ENCODE data around the gene TBX21.
A peak's percentile ranks its signal among the peaks of the same experiment; 100 is the strongest.

Gene TBX21

DNA sequence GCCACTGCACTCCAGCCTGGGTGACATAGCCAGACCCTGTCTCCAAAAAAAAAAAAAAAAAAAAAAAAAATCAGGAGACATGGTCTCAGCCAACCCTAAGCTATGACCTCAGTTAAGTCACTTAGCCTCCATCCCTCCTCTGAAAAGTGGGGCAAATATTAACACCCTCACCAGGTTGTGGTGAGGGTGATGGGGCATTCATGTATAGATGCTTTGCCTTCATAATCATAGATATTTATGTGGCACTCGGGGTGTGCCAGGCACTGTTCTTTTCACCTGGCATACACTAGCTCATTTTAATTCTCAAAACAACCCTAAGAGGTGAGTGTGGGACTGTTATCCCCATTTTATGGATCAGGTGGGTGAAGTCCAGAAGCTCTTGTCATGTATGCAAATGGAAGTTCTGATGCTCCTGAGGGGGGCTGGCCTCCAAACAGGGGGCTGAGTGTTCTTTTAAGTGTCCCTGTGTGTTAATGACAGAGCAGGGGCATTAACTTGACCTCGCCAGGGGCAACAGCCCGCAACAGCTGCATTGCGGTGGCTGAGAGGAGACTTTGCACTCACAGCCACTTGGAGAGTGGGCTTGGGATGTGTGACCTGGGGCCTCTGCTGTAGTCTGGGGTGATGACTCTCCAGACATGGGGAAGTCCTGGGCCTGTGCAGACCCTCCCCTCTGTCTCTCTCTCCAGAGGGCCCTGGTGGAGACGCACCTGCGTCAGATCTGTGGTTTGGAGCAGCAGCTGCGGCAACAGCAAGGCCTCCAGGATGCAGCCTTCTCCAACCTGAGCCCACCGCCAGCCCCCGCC is 34.9 kb upstream of the TBX21 start:
- DNase-seq (ENCODE audit: low spot score) = no peak

DNA sequence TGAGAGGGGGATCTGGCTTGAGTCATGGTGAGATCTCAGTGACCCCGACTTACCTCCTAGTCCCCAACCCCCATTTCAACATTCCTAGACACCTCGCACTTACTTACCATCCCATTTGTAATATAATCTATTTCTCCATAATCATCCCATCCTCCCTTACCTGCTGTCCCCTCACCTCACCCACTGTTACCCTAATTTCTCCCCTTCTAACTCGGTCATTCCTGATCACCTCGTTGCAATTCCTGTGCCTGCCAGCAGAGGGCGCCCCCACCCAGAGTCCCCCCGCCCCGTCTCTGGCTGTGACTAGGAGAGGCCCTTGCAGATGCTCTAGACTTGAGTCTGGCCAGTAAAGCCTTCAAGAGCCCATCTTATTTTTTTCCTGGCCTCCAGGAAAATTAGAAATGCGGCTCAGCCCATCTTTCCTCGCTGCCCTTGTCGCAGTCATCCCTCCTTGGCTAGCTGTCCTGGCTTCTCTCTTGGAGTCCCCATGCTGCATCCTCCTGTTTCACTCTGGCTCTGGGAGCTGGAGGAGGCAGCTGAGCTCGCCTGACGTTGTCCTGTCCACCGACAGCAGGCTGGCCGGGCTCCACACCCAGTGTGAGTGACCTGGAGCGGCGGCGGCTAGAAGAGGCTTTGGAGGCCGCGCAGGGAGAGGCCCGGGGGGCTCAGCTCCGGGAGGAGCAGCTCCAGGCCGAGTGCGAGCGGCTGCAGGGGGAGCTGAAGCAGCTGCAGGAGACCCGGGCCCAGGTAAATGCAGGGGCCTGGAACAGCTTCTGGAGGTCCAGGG is 34.1 kb upstream of the TBX21 start:
- DNase-seq (ENCODE audit: low spot score) = peak; percentile 43

DNA sequence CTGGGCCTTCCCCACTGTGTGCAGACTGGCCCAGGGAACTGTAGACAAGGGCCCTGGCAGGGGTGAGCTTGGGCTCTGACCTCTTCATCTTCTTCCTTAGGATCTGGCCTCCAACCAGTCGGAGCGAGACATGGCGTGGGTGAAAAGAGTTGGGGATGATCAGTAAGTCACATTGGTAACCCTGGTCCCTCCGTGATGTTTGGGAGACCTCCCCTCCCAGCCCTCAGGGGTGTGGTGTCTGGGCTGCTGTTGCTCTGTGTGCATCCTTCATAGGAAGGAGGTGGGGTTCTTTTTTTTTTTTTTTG is 33.5 kb upstream of the TBX21 start:
- DNase-seq (ENCODE audit: low spot score) = no peak

DNA sequence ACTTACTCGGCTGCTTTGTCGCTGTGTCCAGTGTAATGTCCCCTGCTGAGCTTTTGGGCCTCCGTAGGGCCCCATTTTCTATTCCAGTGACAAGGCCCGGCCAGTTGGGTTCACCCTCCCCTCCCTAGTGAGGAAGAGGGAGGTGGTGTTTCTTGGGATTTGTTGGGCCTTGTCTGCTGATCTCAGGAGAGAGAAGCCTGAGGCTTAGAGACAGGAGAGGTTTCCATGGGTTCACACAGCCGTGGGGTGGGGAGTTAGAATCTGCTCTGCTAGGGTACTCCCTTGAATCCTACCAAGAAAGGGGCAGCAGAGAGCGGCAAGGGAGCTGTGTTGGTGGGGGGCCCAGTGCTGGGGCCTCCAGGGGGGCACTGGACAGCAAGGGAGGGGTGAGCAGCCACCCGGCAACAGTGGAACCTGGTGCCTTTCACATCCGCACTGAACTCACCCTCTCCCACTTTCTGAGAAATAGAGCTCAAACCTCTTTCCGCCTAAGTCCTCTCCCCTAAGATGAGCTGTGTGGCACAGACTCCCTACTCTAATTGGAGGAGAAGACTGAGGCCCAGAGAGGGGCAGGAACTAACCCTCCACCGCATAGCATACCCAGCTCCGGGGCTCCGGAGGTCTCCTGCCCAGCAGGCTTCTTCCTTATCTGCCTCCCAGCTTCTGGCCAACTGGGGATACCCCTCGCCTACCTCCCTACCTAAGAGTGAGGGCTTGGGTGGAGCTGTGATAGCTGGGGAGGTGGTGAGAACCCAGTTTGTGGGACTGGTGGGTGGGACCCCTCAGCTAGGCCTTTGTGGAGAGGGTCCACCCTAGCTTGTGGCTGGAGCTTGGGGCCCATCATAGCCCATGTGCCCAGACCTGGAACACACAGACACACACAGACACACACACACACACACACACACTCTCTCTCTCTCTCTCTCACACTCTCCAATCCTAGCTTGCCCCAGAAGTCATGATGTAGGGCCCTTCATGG is 32.3 kb upstream of the TBX21 start:
- no peak for DNase-seq (ENCODE audit: low spot score)

DNA sequence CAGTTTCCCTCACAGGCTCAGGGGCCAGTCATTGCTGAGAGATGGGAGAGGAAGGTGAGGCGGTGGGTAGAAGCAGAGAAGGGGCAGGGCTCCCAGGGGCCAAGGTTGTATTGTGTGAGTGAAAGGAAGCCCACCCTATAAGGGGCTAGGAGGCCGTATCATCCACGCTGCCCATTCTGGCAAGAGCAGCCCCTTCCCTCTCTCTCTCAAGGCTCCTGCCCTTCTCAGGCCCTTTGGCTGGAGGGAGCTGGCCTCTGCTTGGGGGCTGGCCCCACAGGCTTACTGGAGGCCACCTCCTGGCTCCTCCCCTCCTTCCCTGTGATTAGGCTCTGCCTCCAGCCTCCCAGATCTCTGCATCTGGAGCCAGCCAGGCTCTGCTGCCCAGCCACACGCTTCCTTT is 31.4 kb upstream of the TBX21 start:
- no peak for DNase-seq (ENCODE audit: low spot score)

DNA sequence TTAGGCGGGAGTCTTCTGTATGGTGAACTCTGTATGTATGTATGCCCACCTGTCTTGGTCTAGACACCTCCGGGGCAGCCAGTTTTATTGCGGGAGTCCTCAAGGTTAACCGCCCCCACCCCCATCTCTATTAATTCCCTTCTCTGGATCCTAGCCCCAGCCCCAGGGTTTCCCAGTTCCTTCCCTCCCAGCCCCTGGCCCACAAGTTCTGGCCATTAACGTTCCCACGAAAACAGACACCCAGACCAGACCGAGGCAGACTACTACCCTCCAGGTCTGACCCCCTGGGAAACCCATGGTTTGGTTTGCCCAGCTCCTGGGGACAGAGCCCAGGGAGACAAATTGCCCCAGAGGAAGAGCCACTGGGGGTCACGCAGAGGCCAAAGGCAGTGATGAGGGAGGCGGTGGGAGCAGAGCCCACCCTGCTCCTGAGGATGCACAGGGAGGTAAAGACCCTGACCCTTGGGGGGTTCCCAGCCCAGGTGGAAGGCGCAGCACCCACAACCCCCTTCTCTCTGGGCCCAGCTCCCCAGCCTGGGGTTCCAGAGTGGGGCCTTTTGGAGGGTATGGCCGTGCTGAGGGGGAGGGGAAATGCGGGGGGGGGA is 30.5 kb upstream of the TBX21 start:
- no peak for DNase-seq (ENCODE audit: low spot score)

DNA sequence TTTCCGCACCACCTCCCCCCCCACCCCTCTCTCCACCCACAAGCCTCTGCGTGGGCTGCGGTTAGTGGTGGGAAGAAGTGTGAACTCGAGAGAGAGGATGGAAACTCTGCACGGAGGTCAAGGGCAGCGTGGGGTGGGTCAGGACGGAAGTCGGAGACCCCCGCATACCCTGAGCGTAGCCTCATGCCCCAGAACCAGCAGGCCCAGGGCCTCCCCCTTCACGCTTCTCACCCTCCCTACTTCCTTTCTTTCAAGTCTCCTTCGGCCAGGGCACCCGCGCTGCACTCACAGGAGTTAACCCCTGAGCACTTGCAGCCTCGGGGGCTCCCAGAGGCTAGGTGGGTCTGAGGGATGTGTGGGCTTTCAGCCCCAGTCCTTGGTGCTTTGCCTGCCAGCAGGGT is 29.8 kb upstream of the TBX21 start:
- DNase-seq (ENCODE audit: low spot score) = no peak

DNA sequence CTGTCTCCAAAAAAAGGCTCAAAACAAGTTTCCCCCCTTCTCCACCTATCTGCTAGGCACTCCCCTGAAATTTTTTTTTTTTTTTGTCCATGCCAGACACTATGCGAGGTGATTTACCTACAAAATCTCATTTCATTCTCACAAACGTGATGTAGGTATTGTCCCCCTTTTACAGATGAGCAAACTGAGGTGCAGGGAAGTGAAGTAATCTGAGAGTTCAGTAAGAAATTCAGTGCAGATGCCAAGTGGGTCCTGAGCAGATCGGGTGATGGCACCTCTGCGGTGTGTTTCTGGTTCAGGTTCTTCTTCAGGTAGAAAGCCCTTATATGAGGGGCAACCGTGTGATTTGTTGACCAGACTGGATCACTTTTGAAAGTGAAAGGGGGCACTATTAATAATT is 29.4 kb upstream of the TBX21 start:
- no peak for DNase-seq (ENCODE audit: low spot score)

DNA sequence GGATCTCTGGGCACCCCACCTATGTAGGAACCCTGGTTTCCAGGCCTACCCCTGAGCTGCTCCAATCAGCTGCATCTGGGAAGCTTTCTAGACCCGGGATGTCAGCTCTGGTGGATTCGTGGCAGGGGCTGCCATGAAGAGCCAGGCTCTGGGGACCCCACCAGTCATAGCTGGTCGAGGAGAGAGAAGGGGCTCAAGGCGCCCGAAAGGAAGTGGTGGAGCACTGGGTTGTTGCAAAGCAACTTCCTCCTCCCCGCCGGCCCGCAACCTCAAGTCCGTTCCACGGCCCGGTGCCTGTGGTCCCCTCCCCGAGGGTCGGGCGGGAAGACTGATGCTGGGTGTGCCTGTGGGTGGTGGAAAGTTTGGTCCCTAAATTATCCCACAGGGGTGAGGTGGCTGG is 28.9 kb upstream of the TBX21 start:
- DNase-seq (ENCODE audit: low spot score) = no peak

DNA sequence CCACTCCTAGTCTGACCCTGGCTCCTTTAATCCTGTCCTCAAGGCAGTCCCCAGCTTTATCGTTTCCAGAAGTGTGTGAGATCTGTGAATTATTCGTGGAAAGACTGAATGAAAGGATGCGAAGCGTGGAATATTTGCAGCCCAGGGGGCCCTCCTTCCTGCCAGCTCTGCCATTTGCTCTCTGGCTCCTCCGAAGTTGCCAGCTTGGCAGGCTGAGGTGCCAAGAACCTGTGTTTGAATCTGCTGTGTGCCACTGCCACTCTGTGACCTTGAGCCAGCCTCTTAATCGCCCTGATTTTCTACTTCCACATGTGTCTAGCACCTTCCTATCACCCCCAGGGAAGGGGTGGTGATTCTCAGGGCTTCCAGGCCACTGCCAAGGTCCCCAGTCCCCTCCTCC is 28.3 kb upstream of the TBX21 start:
- DNase-seq (ENCODE audit: low spot score) = no peak

DNA sequence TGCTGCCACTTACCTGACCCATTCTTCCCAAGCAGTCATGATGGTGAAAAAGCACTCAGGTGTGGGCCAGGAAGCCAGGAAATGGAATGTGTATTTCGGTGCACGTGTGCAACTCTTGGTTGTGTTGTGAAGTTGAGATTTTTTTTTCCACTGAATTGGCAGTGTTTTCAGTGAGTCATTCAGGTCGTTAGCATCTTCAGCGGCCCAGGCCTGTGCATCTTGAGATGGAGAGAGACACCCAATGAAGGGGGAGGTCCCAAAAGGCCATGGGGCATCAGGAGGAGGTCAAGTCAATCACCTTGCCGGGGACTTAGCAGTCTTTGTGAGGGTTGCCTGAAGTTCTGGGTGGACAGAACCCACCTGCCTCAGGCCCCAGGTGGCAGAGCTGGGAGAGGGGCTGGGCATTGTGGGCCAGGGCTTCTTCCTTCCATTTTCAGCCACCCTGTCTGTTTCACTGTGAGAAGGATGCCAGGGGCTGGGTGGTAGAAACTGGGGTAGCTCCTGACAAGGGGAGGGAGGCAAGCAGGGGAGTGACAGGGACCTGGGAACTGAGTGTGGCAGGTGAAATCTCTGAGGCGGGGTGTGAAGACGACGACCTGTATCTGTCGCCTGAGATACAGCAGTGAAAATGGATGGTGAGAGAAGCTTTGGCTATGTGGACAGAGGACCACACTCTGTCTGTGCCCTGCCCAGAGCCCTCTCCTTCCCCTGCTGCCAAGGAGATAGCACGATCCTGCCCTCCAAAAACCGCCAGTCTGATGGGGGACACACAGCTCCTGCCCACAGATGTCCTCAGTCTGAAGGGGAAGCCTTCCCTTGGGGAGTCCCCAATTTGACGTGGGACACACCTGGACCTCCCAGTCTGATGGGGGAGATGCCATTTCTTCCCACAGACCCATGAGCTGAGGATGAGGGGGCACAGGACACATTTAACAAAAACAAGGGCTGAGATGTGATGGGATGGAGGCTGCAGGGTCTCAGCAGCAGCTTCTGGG is 27.2 kb upstream of the TBX21 start:
- no peak for DNase-seq (ENCODE audit: low spot score)

DNA sequence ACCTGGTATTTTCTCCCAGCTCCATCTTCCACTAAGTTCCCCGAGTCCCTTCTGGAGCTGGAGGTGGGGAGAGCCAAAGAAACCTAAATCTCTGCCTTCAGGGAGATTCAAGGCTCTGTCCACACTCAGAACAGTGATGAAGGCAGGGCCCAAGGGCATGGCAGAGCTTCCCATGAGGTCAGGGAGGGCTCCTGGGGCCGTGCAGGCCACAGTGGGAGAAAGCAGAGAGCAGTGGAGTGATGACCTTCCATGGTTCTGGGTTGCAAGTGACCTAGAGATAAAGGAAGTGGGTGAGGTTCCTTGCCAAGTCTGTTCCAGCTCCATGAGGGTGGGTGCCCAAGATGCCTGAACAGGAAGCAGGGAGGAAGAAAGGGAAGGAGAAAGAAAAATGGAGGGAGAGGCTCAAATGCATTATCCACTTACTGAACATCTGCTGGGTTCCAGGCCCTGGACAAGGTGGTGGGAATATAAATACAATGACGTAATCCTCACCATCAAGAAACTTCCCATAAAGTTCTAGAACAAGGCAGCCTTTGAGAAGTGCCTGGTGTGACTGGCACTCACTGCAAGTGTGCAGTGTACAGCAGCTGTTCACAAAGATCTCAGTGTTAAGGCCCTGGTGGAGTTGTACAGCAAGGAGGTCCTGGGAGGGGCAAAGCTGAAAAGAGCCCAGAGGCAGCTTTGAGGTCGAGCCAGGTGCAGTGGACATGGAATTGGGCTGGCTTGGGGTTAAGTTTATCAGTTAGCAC is 25.8 kb upstream of the TBX21 start:
- DNase-seq (ENCODE audit: low spot score) = no peak

DNA sequence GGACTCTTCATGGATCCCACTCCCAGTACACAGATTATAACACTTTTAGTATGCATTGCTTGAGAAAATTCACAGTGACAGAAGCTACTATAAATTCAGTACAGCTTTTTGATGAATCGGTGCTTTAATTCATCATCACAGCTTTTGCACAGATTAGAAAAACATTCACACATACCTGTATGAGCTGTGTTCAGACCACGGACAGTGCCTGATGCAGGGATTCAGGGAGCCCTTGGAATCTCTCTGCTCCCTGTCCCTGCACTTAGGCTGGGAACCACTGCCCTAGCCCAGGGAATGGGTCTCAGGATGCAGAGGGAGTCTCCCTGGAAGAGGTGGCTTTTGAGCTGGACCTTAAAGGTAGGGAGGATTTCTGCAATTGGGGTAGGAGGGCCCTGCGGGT is 25.2 kb upstream of the TBX21 start:
- DNase-seq (ENCODE audit: low spot score) = no peak

DNA sequence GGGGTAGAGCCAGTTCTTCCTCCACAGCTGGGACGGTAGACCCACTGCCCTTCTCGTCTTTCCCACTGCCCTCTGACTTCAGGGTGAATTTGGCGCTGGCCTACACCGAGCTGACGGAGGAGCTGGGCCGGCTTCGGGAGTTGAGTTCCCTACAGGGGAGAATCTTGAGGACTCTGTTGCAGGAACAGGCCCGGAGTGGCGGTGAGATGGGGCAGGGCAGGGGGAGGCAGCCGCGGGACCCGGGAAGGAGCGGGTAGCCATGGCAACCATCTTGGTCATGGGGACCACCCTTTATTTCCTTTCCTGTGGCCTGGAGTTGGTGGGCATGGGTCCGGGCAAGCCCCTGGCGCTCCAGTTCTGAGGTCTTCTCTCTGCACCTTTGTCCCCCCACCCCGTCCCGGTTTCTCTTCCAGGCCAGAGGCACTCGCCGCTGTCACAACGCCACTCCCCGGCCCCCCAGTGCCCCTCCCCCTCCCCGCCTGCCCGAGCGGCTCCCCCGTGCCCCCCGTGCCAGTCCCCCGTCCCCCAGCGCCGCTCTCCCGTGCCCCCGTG is 24.6 kb upstream of the TBX21 start:
- no peak for DNase-seq (ENCODE audit: low spot score)

DNA sequence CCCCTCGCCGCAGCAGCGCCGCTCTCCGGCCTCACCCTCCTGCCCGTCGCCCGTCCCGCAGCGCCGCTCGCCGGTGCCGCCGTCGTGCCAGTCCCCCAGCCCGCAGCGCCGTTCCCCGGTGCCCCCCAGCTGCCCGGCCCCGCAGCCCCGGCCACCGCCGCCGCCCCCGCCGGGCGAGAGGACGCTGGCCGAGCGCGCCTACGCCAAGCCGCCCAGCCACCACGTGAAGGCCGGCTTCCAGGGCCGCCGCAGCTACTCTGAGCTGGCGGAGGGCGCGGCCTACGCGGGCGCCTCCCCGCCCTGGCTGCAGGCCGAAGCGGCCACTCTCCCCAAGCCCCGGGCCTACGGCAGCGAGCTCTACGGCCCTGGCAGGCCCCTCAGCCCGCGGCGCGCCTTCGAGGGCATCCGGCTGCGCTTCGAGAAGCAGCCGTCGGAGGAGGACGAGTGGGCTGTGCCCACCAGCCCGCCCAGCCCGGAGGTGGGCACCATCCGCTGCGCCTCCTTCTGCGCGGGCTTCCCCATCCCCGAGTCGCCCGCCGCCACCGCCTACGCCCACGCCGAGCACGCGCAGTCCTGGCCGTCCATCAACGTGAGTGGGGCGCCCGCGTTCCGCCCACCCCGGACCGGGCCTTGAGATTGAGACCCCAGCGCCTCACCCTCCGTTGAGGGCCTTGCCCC is 24.0 kb upstream of the TBX21 start:
- DNase-seq (ENCODE audit: low spot score) = no peak

DNA sequence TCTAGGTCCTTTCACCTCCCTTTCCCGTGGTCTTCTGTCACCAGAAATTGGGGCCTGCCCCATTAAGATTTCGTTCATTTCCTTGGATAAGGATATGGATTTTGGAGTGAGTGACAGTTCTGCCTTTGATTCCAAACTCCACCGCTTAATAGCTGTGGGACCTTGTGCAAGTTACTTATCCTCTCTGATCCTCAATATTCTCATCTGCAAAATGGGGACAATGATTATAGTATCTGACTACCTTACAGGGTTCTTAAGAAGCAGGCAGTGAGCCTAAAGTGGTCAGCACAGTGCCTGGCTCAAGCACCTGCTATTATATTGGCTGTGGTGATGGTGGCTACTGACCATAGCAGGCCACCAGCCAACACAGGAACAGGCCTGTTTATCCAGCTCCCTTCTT is 23.4 kb upstream of the TBX21 start:
- no peak for DNase-seq (ENCODE audit: low spot score)

DNA sequence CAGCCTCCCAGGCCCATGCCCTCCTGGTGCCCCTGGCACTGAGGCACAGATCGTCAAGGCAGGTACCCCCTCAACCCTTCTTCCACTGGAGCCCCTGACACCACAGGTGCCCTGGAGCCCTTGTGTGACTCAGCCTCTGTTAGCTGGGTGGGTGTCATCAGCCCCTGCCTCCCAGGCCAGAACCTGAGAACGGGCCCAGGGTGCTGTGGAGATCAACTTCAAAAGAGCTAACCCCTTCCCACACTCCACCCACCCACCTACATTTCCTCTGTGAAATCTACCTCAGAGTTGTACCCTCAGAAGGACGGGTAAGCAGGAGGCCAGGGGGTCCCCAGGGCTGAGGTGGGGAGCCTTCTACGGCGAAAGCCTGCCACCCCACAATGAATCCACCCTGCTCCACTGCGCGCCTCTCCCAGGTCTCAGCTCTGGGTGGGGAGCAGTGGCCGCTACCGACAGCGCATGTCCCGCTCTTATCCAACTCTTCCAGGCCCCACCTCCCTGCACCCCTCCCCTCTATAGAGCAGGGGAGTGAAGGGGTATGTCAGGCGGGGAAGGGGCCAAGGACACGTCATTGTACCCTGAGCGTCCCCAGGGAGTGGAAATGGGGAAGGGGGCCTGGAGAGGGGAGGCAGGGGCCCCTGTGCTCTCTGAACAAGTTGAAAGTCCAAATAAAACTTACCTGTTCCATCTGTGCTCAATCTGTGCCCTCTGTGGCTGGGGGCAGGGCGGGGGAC is 21.5 kb upstream of the TBX21 start:
- no peak for DNase-seq (ENCODE audit: low spot score)

DNA sequence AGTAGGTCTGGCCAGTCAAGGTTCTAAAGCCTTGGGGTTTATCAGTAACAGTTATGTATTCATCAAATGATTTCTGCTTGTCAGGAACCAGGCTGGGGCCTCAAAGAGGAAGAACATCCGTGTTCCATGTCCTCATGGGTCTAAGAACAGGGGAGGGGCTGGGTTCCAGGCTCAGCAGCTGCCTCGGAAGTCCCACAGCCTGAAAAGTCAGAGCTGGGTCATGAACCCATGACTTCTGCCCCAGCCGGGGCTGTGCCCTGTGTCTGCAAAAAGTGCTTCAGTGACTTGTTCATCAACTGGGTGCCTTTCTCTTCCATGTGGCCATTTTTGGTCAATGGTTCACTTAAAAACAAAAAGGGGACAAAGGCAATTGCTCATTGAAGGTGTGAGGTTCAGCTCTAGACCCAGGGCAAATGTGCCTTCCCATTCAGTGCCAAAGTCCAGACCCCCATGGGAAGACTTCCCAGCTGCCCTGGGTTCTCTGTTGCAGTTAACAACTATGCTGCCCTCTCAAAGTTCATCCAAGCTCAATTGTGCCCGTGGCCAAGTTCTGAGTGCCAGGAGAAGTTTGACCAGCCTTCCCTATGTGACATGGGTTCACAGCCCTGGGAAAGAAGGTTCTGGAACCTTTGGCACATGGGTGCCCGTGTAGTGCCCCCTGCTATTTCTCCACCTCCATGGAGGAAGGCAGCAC is 20.6 kb upstream of the TBX21 start:
- DNase-seq (ENCODE audit: low spot score) = no peak

Measured in kidney tubule cell (primary cell).